A549 (cell line): ENCODE results near the gene PCBP3. TPM values are rescaled to one million over a fixed set of nuclear protein-coding genes. Genes with fewer than 3 reads are reported as not detected.
A peak's percentile ranks its signal among the peaks of the same experiment; 100 is the strongest.

Experiments used
- ATAC-seq, 2 experiments: fragments of 200-7000 bp in 1 of 2; fragments of >200 bp in 1 of 2; cut with Nextera tagmentation in 1 of 2; cut with Tn5 transposase in 1 of 2; 3 replicates each; pipeline versions ENCODE4 v1.8.0 to v1.9.1; 2018 to 2020; ENCODE audit warnings: mild to moderate bottlenecking in 1 of 2, moderate library complexity in 1 of 2
- CTCF ChIA-PET: fragments of 300-600 bp; sonication (Branson Sonifier 250); formaldehyde crosslinking; extraction: SDS; loops from one replicate; lab custom pipeline; 2021; ENCODE audit warnings: antibody characterized with exemption, inconsistent platforms; lab: Yijun Ruan, JAX
- POLR2A ChIA-PET: fragments of 350-600 bp; formaldehyde crosslinking; extraction: SDS; loops from one replicate; lab custom pipeline; 2021; ENCODE audit warnings: antibody characterized with exemption, inconsistent platforms; lab: Yijun Ruan, JAX
- DNase-seq, 2 experiments: peaks; one replicate each; pipeline versions ENCODE4 v3.0.0 to v3.0.0-alpha.2; 2011 to 2016; ENCODE audit warnings: low read depth in 1 of 2, low spot score in 1 of 2
- FAIRE-seq: peaks from 2 replicates; lab custom pipeline; 2011; peaks lifted over from hg19 to GRCh38; lab: Jason Lieb, UNC
- H3K27ac ChIP-seq, 2 experiments: fragments of >200 bp; sonication (Bioruptor Twin); formaldehyde crosslinking; 3 replicates each; pipeline ENCODE4 v1.5.1; 2016 to 2017
- H3K4me1 ChIP-seq: fragments of >200 bp; sonication (Bioruptor Twin); formaldehyde crosslinking; 3 replicates; pipeline ENCODE4 v1.6.1; 2016
- H3K4me2 ChIP-seq: fragments of >200 bp; sonication (Bioruptor Twin); formaldehyde crosslinking; 3 replicates; pipeline ENCODE4 v1.6.1; 2016
- H3K4me3 ChIP-seq: fragments of >200 bp; sonication (Bioruptor Twin); formaldehyde crosslinking; 3 replicates; pipeline ENCODE4 v1.5.1; 2016
- H3K9me3 ChIP-seq: fragments of >200 bp; sonication (Bioruptor Twin); formaldehyde crosslinking; 3 replicates; pipeline ENCODE4 v1.6.1; 2016
- BHLHE40 ChIP-seq: IDR thresholded peaks from 2 replicates; pipeline ENCODE4 v1.6.1; 2012; ENCODE audit warnings: low read depth, low read length, inconsistent platforms
- CBX2 ChIP-seq: fragments of 200-600 bp; sonication (generic); IDR thresholded peaks from 2 replicates; pipeline ENCODE4 v1.6.1; 2016; ENCODE audit warnings: low read depth, mild to moderate bottlenecking, borderline replicate concordance
- CHD2 ChIP-seq: fragments of 150-350 bp; IDR thresholded peaks from 2 replicates; pipeline ENCODE4 v1.6.1; 2014; ENCODE audit warnings: low read length; ENCODE audit not compliant: partially characterized antibody
- CHD4 ChIP-seq: fragments of 200-600 bp; sonication (generic); IDR thresholded peaks from 2 replicates; pipeline ENCODE4 v1.6.1; 2016; ENCODE audit warnings: antibody characterized with exemption, mild to moderate bottlenecking, borderline replicate concordance
- EHF ChIP-seq: fragments of 250-450 bp; sonication (Bioruptor Pico); IDR thresholded peaks from 2 replicates; pipeline ENCODE4 v1.5.0; 2020; ENCODE audit warnings: mild to moderate bottlenecking
- FOXS1 ChIP-seq: fragments of 250-450 bp; sonication (Bioruptor Pico); IDR thresholded peaks from 2 replicates; pipeline ENCODE4 v1.5.0; 2020; ENCODE audit warnings: mild to moderate bottlenecking, moderate library complexity
- HOXA7 ChIP-seq: fragments of 250-450 bp; sonication (Bioruptor Pico); IDR thresholded peaks from 2 replicates; pipeline ENCODE4 v1.5.0; 2020; ENCODE audit warnings: mild to moderate bottlenecking, moderate library complexity
- HOXB13 ChIP-seq: fragments of 250-450 bp; sonication (Bioruptor Pico); IDR thresholded peaks from 2 replicates; pipeline ENCODE4 v1.5.0; 2020; ENCODE audit warnings: low read depth, mild to moderate bottlenecking, moderate library complexity
- MAFK ChIP-seq: fragments of 450-650 bp; IDR thresholded peaks from 2 replicates; pipeline ENCODE4 v1.6.1; 2014; ENCODE audit not compliant: partially characterized antibody
- MAZ ChIP-seq: fragments of 150-350 bp; IDR thresholded peaks from 2 replicates; pipeline ENCODE4 v1.6.1; 2014; ENCODE audit warnings: antibody characterized with exemption, low read depth, low read length, borderline replicate concordance
- MYC ChIP-seq: IDR thresholded peaks from 2 replicates; pipeline ENCODE4 v1.6.1; 2012; ENCODE audit warnings: mild to moderate bottlenecking, inconsistent platforms, low read length, improper control_type of control experiment, borderline replicate concordance
- NFE2L2 ChIP-seq: fragments of 150-350 bp; conservative IDR thresholded peaks from 2 replicates; pipeline ENCODE4 v1.6.1; 2014; ENCODE audit warnings: low read length
- PHF8 ChIP-seq: fragments of 200-600 bp; sonication (generic); IDR thresholded peaks from 2 replicates; pipeline ENCODE4 v1.6.1; 2016; ENCODE audit warnings: low read depth, mild to moderate bottlenecking, antibody characterized with exemption, moderate library complexity, borderline replicate concordance
- POLR2AphosphoS2 ChIP-seq: conservative IDR thresholded peaks from 2 replicates; pipeline ENCODE4 v1.6.1; 2012; ENCODE audit warnings: low read length, improper control_type of control experiment, inconsistent platforms
- RAD21 ChIP-seq, 2 experiments: fragments of >200 bp in 1 of 2; sonication (Bioruptor Twin) in 1 of 2; formaldehyde crosslinking in 1 of 2; IDR thresholded peaks in 1 of 2; conservative IDR thresholded peaks in 1 of 2; 2 replicates in 1 of 2; 3 replicates in 1 of 2; pipeline ENCODE4 v1.6.1; 2012 to 2018; ENCODE audit warnings: inconsistent platforms in 1 of 2
- RFX5 ChIP-seq: fragments of 450-650 bp; IDR thresholded peaks from 2 replicates; pipeline ENCODE4 v1.7.1; 2014; ENCODE audit warnings: antibody characterized with exemption, mild to moderate bottlenecking, moderate library complexity
- SMC3 ChIP-seq: fragments of >200 bp; sonication (Bioruptor Twin); formaldehyde crosslinking; IDR thresholded peaks from 3 replicates; pipeline ENCODE4 v1.6.1; 2018; ENCODE audit warnings: inconsistent platforms
- ZC3H11A ChIP-seq: fragments of 450-650 bp; IDR thresholded peaks from 2 replicates; pipeline ENCODE4 v1.6.1; 2014; ENCODE audit warnings: antibody characterized with exemption, mild to moderate bottlenecking
- ZSCAN20 ChIP-seq: fragments of 250-450 bp; sonication (Bioruptor Pico); IDR thresholded peaks from 2 replicates; pipeline ENCODE4 v1.8.0; 2022; ENCODE audit warnings: mild to moderate bottlenecking, moderate library complexity
- WGBS: methylation state at CpG from one replicate; pipeline ENCODE4 v1.1.6; 2017; ENCODE audit errors: missing lambda C conversion rate; 5-methylcytosine and 5-hydroxymethylcytosine counted together
- polyA plus RNA-seq, 4 experiments: library from polyadenylated mRNA; depleted of rRNA in 3 of 4; stranded (reverse); fragments of >200 nt; fragmentation: RNase III in 1 of 4; extraction: RNeasy Plus Mini Kit Qiagen cat#74134 plus additional on column Dnase treatment in 1 of 4; gene quantifications; 2 replicates in 3 of 4; 3 replicates in 1 of 4; pipeline ENCODE4 v1.2.3, GENCODE V29; 2011 to 2017
- TF ChIP-seq, protein P1 (sequence below): fragments of >200 bp; sonication (Bioruptor Twin); formaldehyde crosslinking; IDR thresholded peaks from 3 replicates; pipeline ENCODE4 v1.5.1; 2016
- TF ChIP-seq, protein P2 (sequence below): fragments of 450-650 bp; IDR thresholded peaks from 2 replicates; pipeline ENCODE4 v1.6.1; 2014; ENCODE audit warnings: antibody characterized with exemption
- TF ChIP-seq, protein P3 (sequence below): IDR thresholded peaks from 2 replicates; pipeline ENCODE4 v1.6.1; 2012; ENCODE audit warnings: low read depth, borderline replicate concordance

Gene PCBP3
- polyA plus RNA-seq, 2 of the 4 experiments (the other 2 are of a cell fraction), result 0.30 to 0.34 TPM

DNA sequence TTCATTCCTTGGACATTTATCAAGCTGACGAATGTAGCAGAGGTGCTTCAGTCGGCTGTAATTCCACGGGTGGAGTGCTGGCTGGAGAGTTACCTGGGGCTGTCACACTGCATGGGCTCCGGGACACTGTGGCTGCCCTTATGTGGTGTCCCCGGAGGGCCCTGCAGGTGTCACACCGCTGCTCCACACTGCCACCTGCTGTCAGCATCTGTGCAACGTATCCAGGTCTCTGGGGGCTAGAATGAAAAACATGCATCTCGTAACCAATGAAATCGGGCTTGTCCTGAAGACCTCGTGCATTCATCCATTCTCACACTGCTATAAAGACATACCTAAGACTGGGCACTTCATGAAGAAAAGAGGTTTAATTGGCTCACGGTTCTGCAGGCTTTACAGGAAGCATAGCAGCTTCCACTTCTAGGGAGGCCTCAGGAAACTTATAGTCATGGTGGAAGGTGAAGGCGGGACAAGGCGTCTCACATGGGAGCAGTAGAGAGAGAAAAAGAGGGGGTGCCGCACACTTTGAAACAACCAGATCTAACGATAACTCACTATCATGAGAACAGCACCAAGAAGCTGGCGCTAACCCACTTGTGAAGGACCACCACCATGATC, 46.7 kb upstream of the PCBP3 start:
- H3K4me3 ChIP-seq, result no peak overlapping the region
- peak; percentile 85 to 95 for ATAC-seq
- TF ChIP-seq RAD21 (conservative IDR thresholded peaks at IDR 0.05 in 1 of 2, IDR thresholded peaks at IDR 0.05 in 1 of 2), result peak; percentile 55 to 64
- TF ChIP-seq, protein P1, sequence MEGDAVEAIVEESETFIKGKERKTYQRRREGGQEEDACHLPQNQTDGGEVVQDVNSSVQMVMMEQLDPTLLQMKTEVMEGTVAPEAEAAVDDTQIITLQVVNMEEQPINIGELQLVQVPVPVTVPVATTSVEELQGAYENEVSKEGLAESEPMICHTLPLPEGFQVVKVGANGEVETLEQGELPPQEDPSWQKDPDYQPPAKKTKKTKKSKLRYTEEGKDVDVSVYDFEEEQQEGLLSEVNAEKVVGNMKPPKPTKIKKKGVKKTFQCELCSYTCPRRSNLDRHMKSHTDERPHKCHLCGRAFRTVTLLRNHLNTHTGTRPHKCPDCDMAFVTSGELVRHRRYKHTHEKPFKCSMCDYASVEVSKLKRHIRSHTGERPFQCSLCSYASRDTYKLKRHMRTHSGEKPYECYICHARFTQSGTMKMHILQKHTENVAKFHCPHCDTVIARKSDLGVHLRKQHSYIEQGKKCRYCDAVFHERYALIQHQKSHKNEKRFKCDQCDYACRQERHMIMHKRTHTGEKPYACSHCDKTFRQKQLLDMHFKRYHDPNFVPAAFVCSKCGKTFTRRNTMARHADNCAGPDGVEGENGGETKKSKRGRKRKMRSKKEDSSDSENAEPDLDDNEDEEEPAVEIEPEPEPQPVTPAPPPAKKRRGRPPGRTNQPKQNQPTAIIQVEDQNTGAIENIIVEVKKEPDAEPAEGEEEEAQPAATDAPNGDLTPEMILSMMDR, result peak; percentile 66
- no peak for TF ChIP-seq CHD2
- TF ChIP-seq ZC3H11A, result no peak
- peak; percentile 64 for TF ChIP-seq SMC3
- TF ChIP-seq MYC, result no peak
- TF ChIP-seq MAZ, result no peak
- TF ChIP-seq BHLHE40, result no peak
- H3K4me1 ChIP-seq, result no peaks in the 10 kb centered on the region
- peaks cover 7% of the 10 kb centered on the region; the same call in 1 of the 3 replicates for H3K9me3 ChIP-seq
- H3K27ac ChIP-seq, result no peak overlapping the region
- POLR2A ChIA-PET, result no interaction called here
- peak; percentile 53 to 74 for DNase-seq
- no peak for FAIRE-seq
- CTCF ChIA-PET, result interaction anchor here (0.6 to 4.8 kb wide), 22 partner anchors 9 to 476 kb away, joined by 3 to 49 read pairs (median 4); no protein-coding TSS in a partner anchor
- 28% methylated on average over 13 of the region's 16 CpGs for WGBS
- H3K4me2 ChIP-seq, result no peak overlapping the region

DNA sequence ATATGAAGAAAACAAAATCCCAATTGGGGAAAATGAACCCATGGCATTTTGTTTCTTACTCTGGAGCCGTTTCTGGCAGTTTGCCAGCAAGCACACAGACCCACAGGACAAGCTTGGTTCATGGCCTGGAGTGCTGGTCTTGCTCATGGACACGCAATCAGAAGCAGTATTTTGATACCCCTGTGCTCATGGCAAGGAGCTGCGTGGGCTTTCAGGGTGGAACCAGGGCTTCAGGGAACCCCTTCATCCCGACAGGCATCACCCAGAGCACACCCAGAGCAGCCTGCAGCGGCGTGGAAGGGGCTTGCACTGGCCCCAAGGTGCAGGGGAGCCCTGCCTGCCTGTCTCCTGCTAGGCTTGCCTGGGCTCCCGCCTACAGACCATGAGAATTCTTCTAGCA, 45.4 kb upstream of the PCBP3 start:
- CTCF ChIA-PET, result interaction anchor here (1.1 to 4.8 kb wide), 5 partner anchors 10 to 223 kb away, joined by 3 to 49 read pairs (median 7); no protein-coding TSS in a partner anchor
- Histone ChIP-seq H3K9me3 (peaks cover 7% of the 10 kb centered on the region; the same call in 1 of the 3 replicates), H3K4me2 (no peak overlapping the region)
- FAIRE-seq (no peak), DNase-seq (no peak)
- TF ChIP-seq CHD4 (no peak), POLR2AphosphoS2 (no peak), BHLHE40 (no peak), CBX2 (no peak), RAD21 (conservative IDR thresholded peaks at IDR 0.05 in 1 of 2, IDR thresholded peaks at IDR 0.05 in 1 of 2) (no peak), HOXB13 (CRISPR knock-in tag) (no peak), RFX5 (no peak), EHF (CRISPR knock-in tag) (no peak), HOXA7 (CRISPR knock-in tag) (no peak), FOXS1 (CRISPR knock-in tag) (no peak), NFE2L2 (no peak), PHF8 (no peak), MAZ (no peak), ZSCAN20 (CRISPR knock-in tag) (no peak), MYC (no peak), MAFK (no peak)
- TF ChIP-seq, protein P2, sequence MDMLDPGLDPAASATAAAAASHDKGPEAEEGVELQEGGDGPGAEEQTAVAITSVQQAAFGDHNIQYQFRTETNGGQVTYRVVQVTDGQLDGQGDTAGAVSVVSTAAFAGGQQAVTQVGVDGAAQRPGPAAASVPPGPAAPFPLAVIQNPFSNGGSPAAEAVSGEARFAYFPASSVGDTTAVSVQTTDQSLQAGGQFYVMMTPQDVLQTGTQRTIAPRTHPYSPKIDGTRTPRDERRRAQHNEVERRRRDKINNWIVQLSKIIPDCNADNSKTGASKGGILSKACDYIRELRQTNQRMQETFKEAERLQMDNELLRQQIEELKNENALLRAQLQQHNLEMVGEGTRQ, result no peak
- TF ChIP-seq, protein P3, sequence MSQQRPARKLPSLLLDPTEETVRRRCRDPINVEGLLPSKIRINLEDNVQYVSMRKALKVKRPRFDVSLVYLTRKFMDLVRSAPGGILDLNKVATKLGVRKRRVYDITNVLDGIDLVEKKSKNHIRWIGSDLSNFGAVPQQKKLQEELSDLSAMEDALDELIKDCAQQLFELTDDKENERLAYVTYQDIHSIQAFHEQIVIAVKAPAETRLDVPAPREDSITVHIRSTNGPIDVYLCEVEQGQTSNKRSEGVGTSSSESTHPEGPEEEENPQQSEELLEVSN, result no peak
- TF ChIP-seq, all 56 proteins: peak for 0
- Histone ChIP-seq H3K27ac (no peak overlapping the region), H3K4me1 (no peaks in the 10 kb centered on the region), H3K4me3 (no peak overlapping the region)
- ATAC-seq, result no peak
- POLR2A ChIA-PET, result no interaction called here
- 33% methylated on average over 4 of the region's 7 CpGs for WGBS
